AG04449 (cell line): ENCODE measurements around the gene RPS6KA6.

Experiments used
- CTCF ChIA-PET: fragments of 350-600 bp; formaldehyde crosslinking; extraction: SDS; loops from one replicate; lab custom pipeline; 2021; ENCODE audit warnings: antibody characterized with exemption; lab: Yijun Ruan, JAX
- POLR2A ChIA-PET: fragments of 400-600, 350-600 bp; formaldehyde crosslinking; extraction: SDS; loops from one replicate; lab custom pipeline; 2020; ENCODE audit warnings: antibody characterized with exemption, inconsistent platforms; lab: Yijun Ruan, JAX
- DNase-seq: peaks from one replicate; pipeline ENCODE4 v3.0.0-alpha.2; 2010; ENCODE audit warnings: low read depth, low spot score
- H3K4me3 ChIP-seq: 2 replicates; pipeline ENCODE4 v1.5.1; 2011; ENCODE audit warnings: low read depth, mild to moderate bottlenecking, control low read depth, low read length
- TF ChIP-seq, protein P1 (sequence below): IDR thresholded peaks from one replicate; pipeline ENCODE4 v1.5.1; 2011; ENCODE audit warnings: mild to moderate bottlenecking, moderate library complexity, low read length, control low read depth, inconsistent platforms; ENCODE audit not compliant: insufficient read depth; ENCODE audit errors: missing control alignments

RPS6KA6 gene

DNA sequence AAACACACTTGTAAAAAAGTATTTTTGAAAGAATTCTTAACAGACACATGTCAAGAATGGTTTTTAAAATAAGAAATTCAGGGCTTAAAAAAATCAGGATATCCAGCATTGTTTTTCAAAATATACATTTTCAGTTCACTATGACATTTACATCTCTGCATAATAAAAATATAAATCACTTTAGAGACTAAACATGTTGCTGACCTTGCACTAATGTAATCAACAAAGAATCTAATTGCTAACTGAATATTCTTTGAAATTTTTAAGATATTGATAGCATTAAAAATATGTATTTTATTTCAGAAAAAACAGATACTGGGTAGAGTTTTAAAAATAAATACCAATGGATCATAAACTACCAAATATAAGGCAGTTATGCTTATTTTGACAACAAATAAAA, 26.4 kb downstream of the RPS6KA6 start:
- ChIA-PET POLR2A (no interaction called here), CTCF (no interaction called here)
- no peak overlapping the region for H3K4me3 ChIP-seq
- TF ChIP-seq, protein P1, sequence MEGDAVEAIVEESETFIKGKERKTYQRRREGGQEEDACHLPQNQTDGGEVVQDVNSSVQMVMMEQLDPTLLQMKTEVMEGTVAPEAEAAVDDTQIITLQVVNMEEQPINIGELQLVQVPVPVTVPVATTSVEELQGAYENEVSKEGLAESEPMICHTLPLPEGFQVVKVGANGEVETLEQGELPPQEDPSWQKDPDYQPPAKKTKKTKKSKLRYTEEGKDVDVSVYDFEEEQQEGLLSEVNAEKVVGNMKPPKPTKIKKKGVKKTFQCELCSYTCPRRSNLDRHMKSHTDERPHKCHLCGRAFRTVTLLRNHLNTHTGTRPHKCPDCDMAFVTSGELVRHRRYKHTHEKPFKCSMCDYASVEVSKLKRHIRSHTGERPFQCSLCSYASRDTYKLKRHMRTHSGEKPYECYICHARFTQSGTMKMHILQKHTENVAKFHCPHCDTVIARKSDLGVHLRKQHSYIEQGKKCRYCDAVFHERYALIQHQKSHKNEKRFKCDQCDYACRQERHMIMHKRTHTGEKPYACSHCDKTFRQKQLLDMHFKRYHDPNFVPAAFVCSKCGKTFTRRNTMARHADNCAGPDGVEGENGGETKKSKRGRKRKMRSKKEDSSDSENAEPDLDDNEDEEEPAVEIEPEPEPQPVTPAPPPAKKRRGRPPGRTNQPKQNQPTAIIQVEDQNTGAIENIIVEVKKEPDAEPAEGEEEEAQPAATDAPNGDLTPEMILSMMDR, result no peak
- no peak for DNase-seq

DNA sequence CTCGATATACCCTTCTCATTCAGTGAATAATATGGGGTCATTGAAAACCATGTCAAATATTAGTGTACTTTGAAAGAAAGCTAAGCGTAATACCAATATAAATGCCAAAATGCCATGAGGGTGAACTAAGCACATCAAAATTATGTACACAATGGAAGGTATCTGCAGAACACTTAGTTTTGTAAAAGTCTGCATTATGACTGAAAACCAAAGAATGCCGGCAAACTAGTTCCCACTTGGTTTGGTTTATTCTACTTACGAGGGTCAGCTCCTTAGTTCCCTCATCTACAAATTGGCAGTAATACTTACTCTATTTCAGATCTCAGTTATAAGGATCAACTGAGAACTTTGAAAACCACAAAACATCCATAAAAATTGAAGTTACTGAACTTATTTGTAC, 27.3 kb downstream of the RPS6KA6 start:
- ChIA-PET POLR2A (no interaction called here), CTCF (no interaction called here)
- TF ChIP-seq, protein P1, result no peak
- no peak overlapping the region for H3K4me3 ChIP-seq
- DNase-seq, result no peak

DNA sequence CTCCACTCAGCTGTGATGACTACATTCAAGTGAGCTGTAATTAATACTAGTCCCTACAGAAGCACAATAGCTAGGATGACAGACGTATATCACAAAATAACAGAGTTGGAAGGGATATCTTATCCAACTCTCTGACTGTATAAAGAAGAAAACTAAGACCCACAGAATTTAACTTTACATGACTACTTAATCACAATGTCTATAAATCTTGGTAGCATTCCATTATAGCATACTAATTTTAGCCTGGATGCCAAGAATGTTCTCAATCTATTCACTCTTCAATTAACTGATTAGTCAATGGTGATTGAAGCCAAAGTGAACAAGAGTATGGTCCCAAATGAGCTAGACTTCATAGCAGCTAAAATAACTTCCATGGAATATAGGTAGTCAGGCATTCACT, 31.2 kb downstream of the RPS6KA6 start:
- TF ChIP-seq, protein P1, result no peak
- CTCF ChIA-PET, result no interaction called here
- no peak for DNase-seq
- H3K4me3 ChIP-seq, result no peak overlapping the region
- POLR2A ChIA-PET, result no interaction called here

DNA sequence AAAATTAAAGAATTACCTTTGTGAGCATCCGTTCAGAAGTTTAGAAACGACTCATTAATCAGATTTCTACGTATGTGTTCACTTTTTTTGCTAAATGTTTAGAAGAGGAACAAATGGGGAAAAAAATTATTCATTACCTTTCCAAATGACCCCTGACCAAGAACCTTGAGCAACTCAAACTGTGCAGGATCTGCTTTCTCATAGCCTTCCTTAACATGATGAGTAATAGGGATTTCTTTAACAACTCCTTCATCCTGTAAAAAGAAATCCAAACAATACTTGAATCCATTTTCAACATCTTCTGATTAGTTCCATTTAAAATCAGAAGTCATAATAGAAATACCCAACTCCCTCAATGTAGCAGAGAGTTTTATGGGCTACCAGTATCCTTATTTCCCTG, 32.1 kb downstream of the RPS6KA6 start:
- DNase-seq, result no peak
- POLR2A ChIA-PET, result no interaction called here
- H3K4me3 ChIP-seq, result no peak overlapping the region
- CTCF ChIA-PET, result no interaction called here
- TF ChIP-seq, protein P1, result no peak

DNA sequence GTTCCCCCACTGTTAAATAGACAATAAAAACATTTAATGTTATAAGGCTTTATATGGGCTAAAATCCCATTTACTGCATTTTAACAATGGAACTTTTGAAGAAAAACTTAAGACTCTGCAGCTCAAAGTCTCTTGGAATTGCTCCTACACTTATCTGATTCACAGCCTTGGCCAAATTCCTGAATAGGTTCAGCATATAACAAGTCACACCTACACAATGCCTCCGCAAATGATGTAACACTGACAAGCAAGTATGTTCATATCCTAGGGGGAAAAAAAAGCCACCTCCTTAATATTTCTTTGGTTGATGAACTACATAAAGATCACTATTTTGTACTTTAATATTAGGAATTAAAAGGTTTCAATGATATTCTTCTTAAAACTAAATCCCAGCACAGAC, 34.5 kb downstream of the RPS6KA6 start:
- TF ChIP-seq, protein P1, result no peak
- POLR2A ChIA-PET, result no interaction called here
- no peak overlapping the region for H3K4me3 ChIP-seq
- no peak for DNase-seq
- CTCF ChIA-PET, result no interaction called here

DNA sequence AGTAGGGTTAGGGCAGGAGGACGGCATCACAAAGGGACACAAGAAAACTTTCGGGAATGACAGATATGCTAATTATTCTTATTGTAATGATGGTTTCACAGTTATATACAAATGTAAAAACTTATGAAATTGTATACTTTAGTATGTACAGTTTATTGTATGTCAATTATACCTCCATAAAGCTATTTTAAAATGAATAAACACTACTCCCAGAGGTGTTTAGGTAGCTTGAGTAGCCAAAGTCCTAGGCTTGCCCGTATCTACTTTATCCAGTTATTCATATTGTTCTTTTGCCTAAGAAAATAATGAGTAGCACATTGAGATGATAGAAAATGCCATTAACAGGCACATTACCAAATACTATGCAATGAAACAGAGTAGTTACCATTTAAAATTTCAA, 43.0 kb downstream of the RPS6KA6 start:
- no peak overlapping the region for H3K4me3 ChIP-seq
- ChIA-PET CTCF (no interaction called here), POLR2A (no interaction called here)
- TF ChIP-seq, protein P1, result no peak
- DNase-seq, result no peak
